ENCODE measurements around the gene CA10. TPM values are rescaled to one million over a fixed set of nuclear protein-coding genes. Genes with fewer than 3 reads are reported as not detected.

The CA10 gene
- total RNA-seq, 6 experiments from 2014 or later = not detected

GRCh38 chr17:51909971-51910370 lies 248.5 kb downstream of the CA10 start:
- peaks cover 56% of the 10 kb centered on the region for H3K9me3 Mint-ChIP-seq
- no peak overlapping the region for H3K4me3 Mint-ChIP-seq

GRCh38 chr17:51908841-51909537 lies 249.5 kb downstream of the CA10 start:
- Mint-ChIP-seq H3K9me3 (peaks cover 51% of the 10 kb centered on the region), H3K36me3 (ENCODE audit: low read depth) (no peaks in the 10 kb centered on the region), H3K4me3 (no peak overlapping the region), H3K27ac (no peak overlapping the region), H3K4me1 (ENCODE audit: low read depth) (no peaks in the 10 kb centered on the region), H3K27me3 (ENCODE audit: insufficient read depth) (no peaks in the 10 kb centered on the region)
- DNase-seq = no peak
- no peak for TF ChIP-seq CTCF (IDR thresholded peaks at IDR 0.05)

More at GRCh38 chr17:51909971-51910370, 248.5 kb downstream of the CA10 start:
- no peaks in the 10 kb centered on the region for H3K27me3 Mint-ChIP-seq (ENCODE audit: insufficient read depth)
- H3K27ac Mint-ChIP-seq = no peak overlapping the region
- DNase-seq = no peak
- H3K4me1 Mint-ChIP-seq (ENCODE audit: low read depth) = no peaks in the 10 kb centered on the region
- no peak for TF ChIP-seq CTCF (IDR thresholded peaks at IDR 0.05)
- H3K36me3 Mint-ChIP-seq (ENCODE audit: low read depth) = no peaks in the 10 kb centered on the region

GRCh38 chr17:51907041-51907440 lies 251.5 kb downstream of the CA10 start:
- TF ChIP-seq CTCF (IDR thresholded peaks at IDR 0.05) = no peak
- no peak overlapping the region for H3K4me3 Mint-ChIP-seq
- no peaks in the 10 kb centered on the region for H3K36me3 Mint-ChIP-seq (ENCODE audit: low read depth)
- H3K27ac Mint-ChIP-seq = no peak overlapping the region
- DNase-seq = no peak
- no peaks in the 10 kb centered on the region for H3K4me1 Mint-ChIP-seq (ENCODE audit: low read depth)
- no peaks in the 10 kb centered on the region for H3K27me3 Mint-ChIP-seq (ENCODE audit: insufficient read depth)
- peaks cover 45% of the 10 kb centered on the region for H3K9me3 Mint-ChIP-seq

GRCh38 chr17:51904379-51904778 lies 254.1 kb downstream of the CA10 start:
- no peak for DNase-seq
- no peaks in the 10 kb centered on the region for H3K36me3 Mint-ChIP-seq (ENCODE audit: low read depth)
- no peak overlapping the region for H3K27ac Mint-ChIP-seq
- peaks cover 36% of the 10 kb centered on the region for H3K9me3 Mint-ChIP-seq
- no peaks in the 10 kb centered on the region for H3K4me1 Mint-ChIP-seq (ENCODE audit: low read depth)
- no peak overlapping the region for H3K4me3 Mint-ChIP-seq
- no peak for TF ChIP-seq CTCF (IDR thresholded peaks at IDR 0.05)
- H3K27me3 Mint-ChIP-seq (ENCODE audit: insufficient read depth) = no peaks in the 10 kb centered on the region

GRCh38 chr17:51901242-51901641 lies 257.3 kb downstream of the CA10 start:
- DNase-seq = no peak
- no peak overlapping the region for H3K4me3 Mint-ChIP-seq
- no peak overlapping the region for H3K27ac Mint-ChIP-seq
- no peaks in the 10 kb centered on the region for H3K36me3 Mint-ChIP-seq (ENCODE audit: low read depth)
- peaks cover 32% of the 10 kb centered on the region for H3K9me3 Mint-ChIP-seq
- TF ChIP-seq CTCF (IDR thresholded peaks at IDR 0.05) = no peak
- no peaks in the 10 kb centered on the region for H3K4me1 Mint-ChIP-seq (ENCODE audit: low read depth)
- no peaks in the 10 kb centered on the region for H3K27me3 Mint-ChIP-seq (ENCODE audit: insufficient read depth)
